Fibroblast of pulmonary artery (primary cell): Measurements from ENCODE around the gene TTC28.
"Not testable (repeated sequence)": the region's sequence is repeated elsewhere in the genome, so short reads cannot be mapped to it uniquely, and the experiment has no call there.

Experiments used
- DNase-seq: peaks from one replicate; pipeline ENCODE4 v3.0.0-alpha.2; 2010; ENCODE audit warnings: low read depth
- H3K4me3 ChIP-seq: replicated peaks from 2 replicates; pipeline ENCODE4 v1.5.1; 2011; ENCODE audit warnings: low read depth, mild to moderate bottlenecking, control low read depth, low read length, moderate library complexity
- TF ChIP-seq, protein P1 (sequence below): IDR thresholded peaks from 2 replicates; pipeline ENCODE4 v1.5.1; 2011; ENCODE audit warnings: mild to moderate bottlenecking, control low read depth, low read length, inconsistent platforms; ENCODE audit errors: missing control alignments

TTC28 gene

DNA sequence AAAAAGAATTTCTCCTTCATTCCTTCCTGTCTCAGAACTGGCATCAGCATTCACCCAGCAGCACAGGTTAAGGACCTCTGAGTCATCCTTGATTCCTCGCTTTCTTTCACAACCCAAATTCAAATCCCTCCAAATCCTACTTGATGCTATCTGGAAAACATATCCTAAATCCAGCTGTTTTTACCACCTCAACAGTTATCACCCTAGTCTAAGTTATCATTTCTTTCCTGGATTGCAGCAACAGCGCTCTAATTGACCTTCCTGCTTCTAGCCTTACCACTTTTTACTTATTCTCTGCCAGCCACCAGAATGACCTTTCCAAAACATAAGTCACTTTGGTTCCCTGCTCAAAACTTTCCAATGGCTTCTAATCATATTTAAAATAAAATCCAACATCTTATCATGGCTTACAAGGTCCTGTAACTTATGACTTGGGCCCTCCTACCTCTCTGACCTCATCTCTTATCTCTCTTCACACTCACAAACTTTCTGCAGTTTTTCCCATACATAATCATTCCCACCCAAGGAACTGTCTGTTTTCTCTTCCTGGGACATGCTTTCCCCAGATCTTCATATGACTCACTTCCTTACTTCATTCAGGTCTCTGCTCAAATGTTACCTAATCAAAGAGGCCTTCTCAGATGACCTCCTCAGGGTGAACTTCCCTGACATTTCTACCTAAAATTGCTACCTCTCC lies 119.4 kb downstream of the TTC28 start:
- DNase-seq: peak; percentile 78
- TF ChIP-seq, protein P1, sequence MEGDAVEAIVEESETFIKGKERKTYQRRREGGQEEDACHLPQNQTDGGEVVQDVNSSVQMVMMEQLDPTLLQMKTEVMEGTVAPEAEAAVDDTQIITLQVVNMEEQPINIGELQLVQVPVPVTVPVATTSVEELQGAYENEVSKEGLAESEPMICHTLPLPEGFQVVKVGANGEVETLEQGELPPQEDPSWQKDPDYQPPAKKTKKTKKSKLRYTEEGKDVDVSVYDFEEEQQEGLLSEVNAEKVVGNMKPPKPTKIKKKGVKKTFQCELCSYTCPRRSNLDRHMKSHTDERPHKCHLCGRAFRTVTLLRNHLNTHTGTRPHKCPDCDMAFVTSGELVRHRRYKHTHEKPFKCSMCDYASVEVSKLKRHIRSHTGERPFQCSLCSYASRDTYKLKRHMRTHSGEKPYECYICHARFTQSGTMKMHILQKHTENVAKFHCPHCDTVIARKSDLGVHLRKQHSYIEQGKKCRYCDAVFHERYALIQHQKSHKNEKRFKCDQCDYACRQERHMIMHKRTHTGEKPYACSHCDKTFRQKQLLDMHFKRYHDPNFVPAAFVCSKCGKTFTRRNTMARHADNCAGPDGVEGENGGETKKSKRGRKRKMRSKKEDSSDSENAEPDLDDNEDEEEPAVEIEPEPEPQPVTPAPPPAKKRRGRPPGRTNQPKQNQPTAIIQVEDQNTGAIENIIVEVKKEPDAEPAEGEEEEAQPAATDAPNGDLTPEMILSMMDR: no peak
- H3K4me3 ChIP-seq: no peak overlapping the region

DNA sequence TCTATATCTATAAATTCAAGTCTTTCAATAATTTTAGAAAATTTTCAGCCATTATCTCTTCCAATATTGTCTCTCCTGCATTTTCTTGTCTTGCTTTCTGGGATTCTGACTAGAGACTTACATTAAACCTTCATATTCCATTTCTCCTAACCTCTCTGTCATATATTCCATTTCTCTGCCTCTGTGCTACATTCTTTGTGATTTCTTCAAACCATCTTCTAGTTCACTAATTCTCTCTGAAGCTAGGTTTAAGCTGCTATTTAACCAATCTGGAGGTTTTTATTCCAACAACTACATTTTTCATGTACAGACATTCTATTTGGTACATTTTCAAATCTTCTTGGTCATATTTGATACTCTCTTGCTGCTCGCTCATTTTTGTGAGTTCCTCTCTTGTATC lies 122.5 kb downstream of the TTC28 start:
- H3K4me3 ChIP-seq: no peak overlapping the region
- no peak for DNase-seq
- TF ChIP-seq, protein P1: no peak

DNA sequence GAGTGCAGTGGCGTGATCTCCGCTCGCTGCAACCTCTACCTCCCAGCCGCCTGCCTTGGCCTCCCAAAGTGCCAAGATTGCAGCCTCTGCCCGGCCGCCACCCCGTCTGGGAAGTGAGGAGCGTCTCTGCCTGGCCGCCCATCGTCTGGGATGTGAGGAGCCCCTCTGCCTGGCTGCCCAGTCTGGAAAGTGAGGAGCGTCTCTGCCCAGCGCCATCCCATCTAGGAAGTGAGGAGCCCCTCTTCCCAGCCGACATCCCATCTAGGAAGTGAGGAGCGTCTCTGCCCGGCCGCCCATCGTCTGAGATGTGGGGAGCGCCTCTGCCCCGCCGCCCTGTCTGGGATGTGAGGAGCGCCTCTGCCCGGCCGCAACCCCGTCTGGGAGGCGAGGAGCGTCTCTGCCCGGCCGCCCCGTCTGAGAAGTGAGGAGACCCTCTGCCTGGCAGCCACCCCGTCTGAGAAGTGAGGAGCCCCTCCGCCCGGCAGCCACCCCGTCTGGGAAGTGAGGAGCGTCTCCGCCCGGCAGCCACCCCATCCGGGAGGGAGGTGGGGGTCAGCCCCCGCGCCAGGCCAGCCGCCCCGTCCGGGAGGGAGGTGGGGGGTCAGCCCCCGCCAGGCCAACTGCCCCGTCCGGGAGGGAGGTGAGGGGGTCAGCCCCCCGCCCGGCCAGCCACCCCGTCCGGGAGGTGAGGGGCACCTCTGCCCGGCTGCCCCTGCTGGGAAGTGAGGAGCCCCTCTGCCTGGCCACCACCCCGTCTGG lies 126.4 kb downstream of the TTC28 start:
- DNase-seq, H3K4me3 ChIP-seq: not testable (repeated sequence)

DNA sequence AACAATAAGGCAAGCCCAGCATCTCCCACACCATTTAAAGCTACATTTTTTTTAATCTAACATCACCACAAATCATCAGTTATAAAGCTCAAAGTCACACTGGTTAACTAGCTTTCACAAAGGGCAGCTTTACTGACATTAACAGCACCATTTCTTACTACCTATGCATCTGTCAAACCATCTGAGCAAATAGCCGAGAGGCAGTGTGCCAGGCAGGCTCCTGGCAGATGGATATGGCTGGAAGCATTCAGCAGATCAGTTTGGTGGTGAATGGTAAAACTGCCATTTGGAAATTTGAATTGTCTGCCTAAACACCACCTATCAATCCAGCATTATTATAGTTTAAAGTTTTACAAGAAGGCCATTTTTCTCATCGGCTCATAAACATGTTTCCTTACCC lies 131.2 kb downstream of the TTC28 start:
- TF ChIP-seq, protein P1: no peak
- DNase-seq: no peak
- H3K4me3 ChIP-seq: no peak overlapping the region

DNA sequence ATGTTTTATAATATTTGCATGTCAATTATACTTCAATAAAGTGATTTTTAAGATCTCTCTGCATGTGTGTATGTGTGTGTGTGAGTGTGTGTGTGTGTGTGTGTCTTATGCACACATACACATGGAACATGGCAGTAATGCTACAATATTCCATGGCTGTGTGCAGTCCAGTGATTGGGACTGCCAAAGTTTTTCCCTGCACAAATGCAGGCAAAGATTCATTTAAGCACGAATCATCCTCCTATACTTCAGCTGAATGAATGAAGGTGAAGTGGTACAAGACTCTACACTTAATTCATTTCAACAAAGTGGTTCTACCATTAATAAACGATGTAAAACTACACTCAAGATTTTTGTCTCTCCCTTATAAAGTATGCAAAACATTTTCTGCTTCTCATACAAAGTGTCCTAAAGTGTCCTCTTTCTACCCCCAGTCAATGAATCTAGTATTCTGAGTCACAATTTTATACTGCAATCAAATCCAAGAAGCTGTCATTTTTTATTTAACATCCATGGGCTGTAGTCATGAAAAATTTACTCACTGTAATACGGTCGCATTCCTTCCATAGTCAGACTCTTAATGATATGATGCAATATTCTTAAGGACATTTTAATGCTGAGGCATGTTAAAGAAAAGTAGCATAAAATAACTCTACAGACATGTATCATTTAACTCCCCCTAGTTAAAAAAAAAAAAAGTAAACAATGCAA lies 132.4 kb downstream of the TTC28 start:
- peak; percentile 82 for DNase-seq
- H3K4me3 ChIP-seq: no peak overlapping the region
- TF ChIP-seq, protein P1: no peak

DNA sequence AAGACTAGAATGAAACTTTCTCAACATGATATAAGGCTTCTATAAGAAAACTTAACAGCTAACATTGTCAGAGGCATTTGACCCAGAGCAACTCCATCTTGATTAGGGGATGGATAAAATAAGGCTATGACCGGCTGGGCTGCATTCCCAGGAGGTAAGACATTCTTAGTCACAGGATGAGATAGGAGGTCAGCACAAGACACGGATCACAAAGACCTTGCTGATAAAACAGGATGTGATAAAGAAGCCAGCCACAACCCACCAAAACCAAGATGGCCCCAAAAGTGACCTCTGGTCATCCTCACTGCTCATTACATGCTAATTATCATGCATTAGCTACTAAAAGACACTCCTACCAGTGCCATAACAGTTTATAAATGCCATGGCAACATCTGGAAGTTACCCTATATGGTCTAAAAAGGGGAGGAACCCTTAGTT lies 135.2 kb downstream of the TTC28 start:
- H3K4me3 ChIP-seq: no peak overlapping the region
- DNase-seq: no peak
- TF ChIP-seq, protein P1: no peak

DNA sequence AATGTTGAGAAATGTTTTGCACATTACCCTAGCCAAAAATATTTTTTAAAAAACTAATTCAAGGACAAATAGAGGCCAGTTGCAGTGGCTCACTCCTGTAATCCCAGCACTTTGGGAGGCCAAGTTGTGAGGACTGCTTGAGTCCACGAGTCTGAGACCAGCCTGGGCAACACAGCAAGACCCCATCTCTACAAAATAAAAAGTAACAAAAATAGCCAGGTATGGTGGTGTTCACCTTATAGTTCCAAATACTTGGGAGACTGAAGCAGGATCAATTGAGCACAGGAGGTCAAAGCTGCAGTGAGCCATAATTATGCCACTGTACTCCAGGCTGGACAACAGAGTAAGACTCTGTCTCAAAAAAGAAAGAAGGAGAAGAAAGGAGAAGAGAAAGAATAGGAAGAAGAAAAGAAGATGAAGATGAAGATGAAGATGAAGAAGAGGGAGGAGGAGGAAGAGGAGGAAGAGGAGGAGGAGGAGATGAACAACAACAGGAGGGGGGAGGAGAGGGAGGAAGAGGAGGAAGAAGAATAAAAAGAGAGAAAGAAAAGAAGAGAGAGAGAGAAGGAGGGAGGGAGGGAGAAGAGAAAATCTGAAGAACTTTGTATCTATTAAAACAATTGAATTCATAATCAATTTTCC lies 136.5 kb downstream of the TTC28 start:
- no peak overlapping the region for H3K4me3 ChIP-seq
- TF ChIP-seq, protein P1: no peak
- DNase-seq: no peak
